Osteoblast (primary cell): Measurements from ENCODE around the gene MAN2B2. TPM values are rescaled to one million over a fixed set of nuclear protein-coding genes. Genes with fewer than 3 reads are reported as not detected.

ENCODE experiments used
- DNase-seq: peaks from one replicate; pipeline ENCODE4 v3.0.0; 2011; ENCODE audit warnings: low spot score, mixed read lengths; ENCODE audit not compliant: insufficient read length; ENCODE audit errors: missing footprints
- H2AFZ ChIP-seq: 2 replicates; pipeline ENCODE4 v1.6.0; 2011; ENCODE audit warnings: mild to moderate bottlenecking, low read length
- H3K27ac ChIP-seq: 2 replicates; pipeline ENCODE4 v1.5.1; 2011; ENCODE audit warnings: mild to moderate bottlenecking, low read depth, low read length, moderate library complexity
- H3K27me3 ChIP-seq: 2 replicates; pipeline ENCODE4 v1.6.0; 2012; ENCODE audit warnings: mild to moderate bottlenecking, control low read depth, inconsistent platforms, low read length, moderate library complexity; ENCODE audit not compliant: insufficient read depth
- H3K36me3 ChIP-seq: 2 replicates; pipeline ENCODE4 v1.5.1; 2011; ENCODE audit warnings: mild to moderate bottlenecking, low read length, control low read depth, moderate library complexity; ENCODE audit not compliant: insufficient read depth
- H3K4me1 ChIP-seq: 2 replicates; pipeline ENCODE4 v1.5.1; 2011; ENCODE audit warnings: mild to moderate bottlenecking, low read length, control low read depth, moderate library complexity; ENCODE audit not compliant: insufficient read depth
- H3K4me2 ChIP-seq: 2 replicates; pipeline ENCODE4 v1.6.0; 2011; ENCODE audit warnings: mild to moderate bottlenecking, low read length; ENCODE audit not compliant: insufficient read depth
- H3K4me3 ChIP-seq: fragments of 200-600 bp; sonication (generic); 3 replicates; pipeline ENCODE4 v1.5.1; 2012; ENCODE audit warnings: mild to moderate bottlenecking, low read length, inconsistent platforms; ENCODE audit not compliant: insufficient read depth
- H3K79me2 ChIP-seq: 2 replicates; pipeline ENCODE4 v1.6.0; 2012; ENCODE audit warnings: mild to moderate bottlenecking, low read length, control low read depth, inconsistent platforms; ENCODE audit not compliant: insufficient read depth
- H3K9me3 ChIP-seq: 2 replicates; pipeline ENCODE4 v1.5.1; 2011; ENCODE audit warnings: low read depth, low read length, control low read depth
- H4K20me1 ChIP-seq: 2 replicates; pipeline ENCODE4 v1.6.0; 2012; ENCODE audit warnings: mild to moderate bottlenecking, low read length, control low read depth; ENCODE audit not compliant: insufficient read depth
- total RNA-seq: library from RNA; depleted of rRNA; stranded (reverse); fragments of >200 nt; gene quantifications from 2 replicates; pipeline ENCODE4 v1.2.3, GENCODE V29; 2012
- TF ChIP-seq, protein P1 (sequence below): IDR thresholded peaks from 2 replicates; pipeline ENCODE4 v1.5.1; 2011; ENCODE audit warnings: mild to moderate bottlenecking, low read depth, low read length, moderate library complexity; ENCODE audit errors: extremely low read depth

MAN2B2 gene
- total RNA-seq, 1 donor: 28.2 TPM

DNA sequence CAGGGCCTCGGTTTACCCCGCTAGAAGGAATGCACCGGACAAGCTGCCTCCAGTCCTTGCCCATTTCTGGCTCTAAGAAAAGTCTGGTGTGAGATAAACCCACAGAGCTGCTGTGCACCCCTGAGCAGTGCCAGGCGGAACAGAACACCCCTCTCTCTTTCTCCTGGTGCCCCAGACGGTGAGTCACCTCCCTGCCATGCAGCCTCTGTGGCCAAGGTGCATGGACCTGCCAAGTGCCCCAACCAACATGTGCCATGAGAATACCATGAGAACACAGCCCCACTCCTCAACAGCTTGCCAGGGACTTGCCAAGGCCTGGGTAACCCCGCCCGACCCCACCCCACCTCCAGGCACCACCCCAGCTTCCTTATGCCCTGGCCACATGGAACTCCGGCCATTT, 47.7 kb upstream of the MAN2B2 start:
- Histone ChIP-seq H3K79me2 (no peaks in the 10 kb centered on the region), H3K4me3 (no peak overlapping the region), H3K27me3 (no peaks in the 10 kb centered on the region), H3K36me3 (no peaks in the 10 kb centered on the region), H3K4me1 (no peaks in the 10 kb centered on the region), H3K4me2 (no peak overlapping the region), H4K20me1 (no peaks in the 10 kb centered on the region), H2AFZ (no peak overlapping the region), H3K9me3 (no peaks in the 10 kb centered on the region), H3K27ac (no peak overlapping the region)
- DNase-seq: no peak
- TF ChIP-seq, protein P1, sequence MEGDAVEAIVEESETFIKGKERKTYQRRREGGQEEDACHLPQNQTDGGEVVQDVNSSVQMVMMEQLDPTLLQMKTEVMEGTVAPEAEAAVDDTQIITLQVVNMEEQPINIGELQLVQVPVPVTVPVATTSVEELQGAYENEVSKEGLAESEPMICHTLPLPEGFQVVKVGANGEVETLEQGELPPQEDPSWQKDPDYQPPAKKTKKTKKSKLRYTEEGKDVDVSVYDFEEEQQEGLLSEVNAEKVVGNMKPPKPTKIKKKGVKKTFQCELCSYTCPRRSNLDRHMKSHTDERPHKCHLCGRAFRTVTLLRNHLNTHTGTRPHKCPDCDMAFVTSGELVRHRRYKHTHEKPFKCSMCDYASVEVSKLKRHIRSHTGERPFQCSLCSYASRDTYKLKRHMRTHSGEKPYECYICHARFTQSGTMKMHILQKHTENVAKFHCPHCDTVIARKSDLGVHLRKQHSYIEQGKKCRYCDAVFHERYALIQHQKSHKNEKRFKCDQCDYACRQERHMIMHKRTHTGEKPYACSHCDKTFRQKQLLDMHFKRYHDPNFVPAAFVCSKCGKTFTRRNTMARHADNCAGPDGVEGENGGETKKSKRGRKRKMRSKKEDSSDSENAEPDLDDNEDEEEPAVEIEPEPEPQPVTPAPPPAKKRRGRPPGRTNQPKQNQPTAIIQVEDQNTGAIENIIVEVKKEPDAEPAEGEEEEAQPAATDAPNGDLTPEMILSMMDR: no peak

DNA sequence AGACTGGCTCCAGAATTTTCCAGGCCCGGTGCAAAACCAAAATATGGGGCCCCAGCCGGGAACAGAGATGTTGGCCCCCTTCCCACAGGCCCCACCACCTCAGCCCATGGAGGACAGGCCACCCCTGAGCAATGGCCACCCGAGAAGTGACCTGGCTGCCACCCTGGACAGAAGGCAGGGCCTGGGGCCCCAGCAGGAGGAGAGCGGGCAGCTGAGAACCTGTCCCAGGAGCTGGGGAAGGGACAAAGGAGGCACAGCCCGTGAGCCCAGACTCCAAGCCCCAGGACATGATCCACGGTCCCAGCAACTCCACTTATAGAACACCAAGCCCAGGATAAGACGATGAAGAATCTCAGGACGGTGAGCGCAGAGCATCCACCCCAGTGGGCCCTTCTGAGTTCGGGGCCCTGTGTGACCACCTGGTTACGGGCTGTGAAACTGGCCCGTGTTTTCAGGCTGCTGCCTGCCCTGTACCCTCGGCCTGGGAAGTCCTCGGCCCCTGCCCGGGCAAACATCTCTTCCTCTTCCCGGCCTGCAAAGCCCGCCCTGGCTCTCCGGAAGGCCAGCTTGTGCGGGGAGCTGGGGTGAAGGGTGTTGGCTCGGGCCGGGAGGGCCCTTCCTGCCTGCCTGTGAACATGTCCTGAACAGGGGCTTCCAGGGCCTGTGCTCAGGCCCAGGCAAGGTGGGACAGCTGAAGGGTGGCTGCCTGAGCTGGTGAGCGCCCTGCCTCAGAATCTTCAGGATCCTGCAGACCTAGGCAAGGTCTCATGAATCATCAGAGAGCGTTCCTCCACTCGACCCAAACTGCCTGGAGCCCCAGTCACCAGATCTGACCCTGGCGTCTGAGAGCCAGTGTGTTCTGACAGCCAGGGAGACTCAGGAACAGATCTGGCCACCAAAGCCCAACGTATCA, 47.0 kb upstream of the MAN2B2 start:
- no peak overlapping the region for H3K4me3 ChIP-seq
- H3K4me2 ChIP-seq: no peak overlapping the region
- no peaks in the 10 kb centered on the region for H3K9me3 ChIP-seq
- H3K36me3 ChIP-seq: no peaks in the 10 kb centered on the region
- TF ChIP-seq, protein P1: no peak
- DNase-seq: peak; percentile 82
- no peaks in the 10 kb centered on the region for H3K27me3 ChIP-seq
- H3K27ac ChIP-seq: no peak overlapping the region
- no peaks in the 10 kb centered on the region for H3K4me1 ChIP-seq
- H2AFZ ChIP-seq: no peak overlapping the region
- no peaks in the 10 kb centered on the region for H4K20me1 ChIP-seq
- no peaks in the 10 kb centered on the region for H3K79me2 ChIP-seq

DNA sequence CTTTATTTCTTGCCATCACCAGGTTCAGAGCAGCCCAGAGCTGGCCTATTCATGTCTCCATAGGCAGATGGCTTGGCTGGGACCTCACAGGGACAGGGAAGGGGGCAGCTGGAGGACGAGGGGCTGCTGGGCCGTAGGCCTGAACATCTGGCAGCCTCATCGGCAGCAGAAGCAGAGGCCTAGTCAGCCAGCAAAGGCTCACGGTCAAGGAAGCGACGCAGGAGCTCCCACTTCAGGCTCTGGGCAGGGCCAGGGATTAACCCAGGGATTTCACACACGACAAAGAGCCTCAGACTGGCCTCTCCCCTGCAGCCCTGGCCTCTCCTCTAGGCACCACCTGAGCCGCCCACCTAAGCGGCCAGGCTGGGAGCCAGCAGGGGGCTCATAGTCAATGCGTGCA, 46.0 kb upstream of the MAN2B2 start:
- Histone ChIP-seq H4K20me1 (no peaks in the 10 kb centered on the region), H3K27me3 (no peaks in the 10 kb centered on the region), H2AFZ (no peak overlapping the region), H3K4me3 (no peak overlapping the region), H3K9me3 (no peaks in the 10 kb centered on the region), H3K36me3 (no peaks in the 10 kb centered on the region), H3K79me2 (no peaks in the 10 kb centered on the region), H3K4me1 (no peaks in the 10 kb centered on the region), H3K4me2 (no peak overlapping the region), H3K27ac (no peak overlapping the region)
- DNase-seq: peak; percentile 76
- TF ChIP-seq, protein P1: no peak

DNA sequence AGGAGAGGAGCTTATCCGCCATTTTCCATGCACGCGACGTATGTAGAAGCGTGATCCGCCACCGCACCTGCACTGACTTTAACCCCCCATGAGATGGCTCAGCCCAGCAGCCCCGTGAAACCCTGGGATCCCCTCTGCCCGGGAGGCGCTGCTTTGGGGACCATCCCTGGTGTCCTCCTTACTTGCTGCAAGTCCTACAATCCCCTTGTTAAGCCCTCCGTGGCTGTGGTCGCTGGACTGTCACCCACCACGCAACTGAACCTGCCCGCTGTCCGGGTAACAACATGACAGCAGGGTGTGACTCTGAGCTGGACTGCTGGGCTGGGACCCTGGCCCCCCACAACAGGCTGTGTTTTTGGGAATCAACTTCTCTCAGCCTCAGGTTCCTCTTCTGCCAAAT, 44.7 kb upstream of the MAN2B2 start:
- H3K9me3 ChIP-seq: no peaks in the 10 kb centered on the region
- H3K27me3 ChIP-seq: no peaks in the 10 kb centered on the region
- no peaks in the 10 kb centered on the region for H3K4me1 ChIP-seq
- H2AFZ ChIP-seq: no peak overlapping the region
- no peaks in the 10 kb centered on the region for H3K79me2 ChIP-seq
- H3K36me3 ChIP-seq: no peaks in the 10 kb centered on the region
- H3K4me2 ChIP-seq: no peak overlapping the region
- no peaks in the 10 kb centered on the region for H4K20me1 ChIP-seq
- no peak overlapping the region for H3K4me3 ChIP-seq
- no peak for DNase-seq
- TF ChIP-seq, protein P1: no peak
- no peak overlapping the region for H3K27ac ChIP-seq
